GM19455 (cell line): ENCODE measurements around the gene LMF1.

Experiments used
- ATAC-seq: cut with Tn5 transposase; IDR thresholded peaks from one replicate; pipeline ENCODE4 v1.9.1; 2021; ENCODE audit not compliant: unreplicated experiment

LMF1 gene

GRCh38 chr16:970766-971581 lies at the start of gene LMF1:
TSS of gene LMF1 (minus strand) at chr16:970984. CDS start at chr16:970980, 4 bp downstream.
- peak; percentile 71 for ATAC-seq

- no peak for ATAC-seq
These were observed 49.3 kb upstream of the LMF1 start for GRCh38 chr16:1020091-1020399.

GRCh38 chr16:1019231-1020090 lies 48.7 kb upstream of the LMF1 start:
- no peak for ATAC-seq

GRCh38 chr16:1018447-1019198 lies 47.8 kb upstream of the LMF1 start:
- ATAC-seq, result no peak

GRCh38 chr16:1014771-1015495 lies 44.1 kb upstream of the LMF1 start:
- ATAC-seq, result no peak

- ATAC-seq, result no peak
These were observed 43.4 kb upstream of the LMF1 start for GRCh38 chr16:1014221-1014620.

GRCh38 chr16:1013593-1013900 lies 42.8 kb upstream of the LMF1 start:
- no peak for ATAC-seq

GRCh38 chr16:1012722-1013592 lies 42.2 kb upstream of the LMF1 start:
- no peak for ATAC-seq

- no peak for ATAC-seq
These were observed 41.4 kb upstream of the LMF1 start for GRCh38 chr16:1012135-1012534.

GRCh38 chr16:1011316-1012082 lies 40.7 kb upstream of the LMF1 start:
- ATAC-seq, result no peak

GRCh38 chr16:1010815-1011214 lies 40.0 kb upstream of the LMF1 start:
- ATAC-seq, result no peak

- ATAC-seq, result no peak
These were observed 39.5 kb upstream of the LMF1 start for GRCh38 chr16:1010251-1010650.

GRCh38 chr16:1009358-1010150 lies 38.8 kb upstream of the LMF1 start:
- no peak for ATAC-seq

- no peak for ATAC-seq
These were observed 37.3 kb upstream of the LMF1 start for GRCh38 chr16:1008085-1008484.

GRCh38 chr16:1007284-1007850 lies 36.6 kb upstream of the LMF1 start:
- no peak for ATAC-seq

GRCh38 chr16:1006781-1007180 lies 36.0 kb upstream of the LMF1 start:
- no peak for ATAC-seq

- ATAC-seq, result no peak
These were observed 34.5 kb upstream of the LMF1 start for GRCh38 chr16:1005286-1005685.
